GM12873 (cell line): ENCODE results near the gene CYB561D1.

ENCODE experiments used
- CTCF ChIP-seq: IDR thresholded peaks from 2 replicates; pipeline ENCODE4 v1.5.1; 2012; ENCODE audit warnings: low read depth, mild to moderate bottlenecking, moderate library complexity, low read length, control low read depth; ENCODE audit not compliant: insufficient read depth; ENCODE audit errors: missing control alignments

CYB561D1 gene

GRCh38 chr1:109467301-109467777, 26.6 kb upstream of the CYB561D1 start:
- no peak for TF ChIP-seq CTCF

GRCh38 chr1:109468061-109468460, 25.8 kb upstream of the CYB561D1 start:
- TF ChIP-seq CTCF, result no peak

GRCh38 chr1:109468903-109469302, 25.0 kb upstream of the CYB561D1 start:
- TF ChIP-seq CTCF, result no peak

GRCh38 chr1:109470245-109470644, 23.6 kb upstream of the CYB561D1 start:
- no peak for TF ChIP-seq CTCF

- no peak for TF ChIP-seq CTCF
These were observed 21.1 kb upstream of the CYB561D1 start for GRCh38 chr1:109472779-109473178.

- TF ChIP-seq CTCF, result no peak
These were observed 19.2 kb upstream of the CYB561D1 start for GRCh38 chr1:109474697-109475096.

- no peak for TF ChIP-seq CTCF
These were observed 18.6 kb upstream of the CYB561D1 start for GRCh38 chr1:109475261-109475660.
